ENCODE measurements around the gene DYRK2.

DYRK2 gene

GRCh38 chr12:67647181-67647798 is 1.3 kb upstream of the DYRK2 start:
- DNase-seq, result no peak

DNA sequence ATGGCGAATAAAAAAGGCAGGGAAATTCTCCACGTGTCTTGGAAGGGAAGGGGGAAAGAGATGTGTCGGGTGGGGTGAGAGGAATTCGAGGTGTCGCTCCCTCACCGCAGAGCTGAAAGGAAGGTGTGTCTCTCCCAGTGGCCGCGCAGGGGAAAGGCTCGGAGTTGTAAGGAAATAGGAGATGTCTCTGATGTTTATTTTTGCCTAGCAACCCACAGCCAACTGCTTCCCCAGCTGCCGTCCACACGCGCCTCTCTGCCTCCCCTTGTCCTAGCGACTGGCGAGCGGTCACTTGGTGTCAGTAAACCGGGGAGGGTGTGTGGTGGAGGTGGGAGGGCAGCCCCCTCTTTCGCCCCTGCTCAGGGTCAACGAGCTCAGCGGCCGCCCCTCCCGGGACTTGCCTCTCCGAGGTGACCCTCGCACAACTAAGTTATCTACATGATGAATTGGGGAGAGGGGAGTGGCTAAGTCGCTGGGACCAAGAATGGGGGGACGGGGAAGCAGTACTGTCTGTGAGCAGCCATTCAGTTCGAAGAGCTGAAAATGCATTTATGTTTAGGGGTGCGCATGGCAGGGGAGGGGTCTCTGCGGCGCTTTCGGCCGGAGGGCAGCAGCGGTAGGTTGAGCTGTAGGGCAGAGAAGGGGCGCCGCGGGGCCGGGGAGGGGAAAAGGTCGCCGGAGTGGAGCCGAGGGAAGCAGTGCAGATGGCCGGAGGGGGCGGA is 585 bp upstream of the DYRK2 start:
- no peak for DNase-seq

GRCh38 chr12:67649261-67649569 is 670 bp downstream of the DYRK2 start:
- DNase-seq, result no peak

GRCh38 chr12:67649570-67650387 is 1.2 kb downstream of the DYRK2 start:
- no peak for DNase-seq

- no peak for DNase-seq
These were observed 2.0 kb downstream of the DYRK2 start for GRCh38 chr12:67650388-67651131.

- peak; percentile 22 for DNase-seq
These were observed 2.7 kb downstream of the DYRK2 start for GRCh38 chr12:67651132-67651695.

- DNase-seq, result no peak
These were observed 7.3 kb downstream of the DYRK2 start for GRCh38 chr12:67655829-67656228.

- DNase-seq, result no peak
These were observed 7.7 kb downstream of the DYRK2 start for GRCh38 chr12:67656251-67656650.

DNA sequence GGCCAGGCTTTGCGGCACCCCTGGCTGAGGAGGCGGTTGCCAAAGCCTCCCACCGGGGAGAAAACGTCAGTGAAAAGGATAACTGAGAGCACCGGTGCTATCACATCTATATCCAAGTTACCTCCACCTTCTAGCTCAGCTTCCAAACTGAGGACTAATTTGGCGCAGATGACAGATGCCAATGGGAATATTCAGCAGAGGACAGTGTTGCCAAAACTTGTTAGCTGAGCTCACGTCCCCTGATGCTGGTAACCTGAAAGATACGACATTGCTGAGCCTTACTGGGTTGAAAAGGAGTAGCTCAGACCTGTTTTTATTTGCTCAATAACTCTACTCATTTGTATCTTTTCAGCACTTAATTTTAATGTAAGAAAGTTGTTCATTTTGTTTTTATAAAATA is 9.9 kb downstream of the DYRK2 start:
- no peak for DNase-seq

- no peak for DNase-seq
These were observed 10.7 kb downstream of the DYRK2 start for GRCh38 chr12:67659292-67659691.

DNA sequence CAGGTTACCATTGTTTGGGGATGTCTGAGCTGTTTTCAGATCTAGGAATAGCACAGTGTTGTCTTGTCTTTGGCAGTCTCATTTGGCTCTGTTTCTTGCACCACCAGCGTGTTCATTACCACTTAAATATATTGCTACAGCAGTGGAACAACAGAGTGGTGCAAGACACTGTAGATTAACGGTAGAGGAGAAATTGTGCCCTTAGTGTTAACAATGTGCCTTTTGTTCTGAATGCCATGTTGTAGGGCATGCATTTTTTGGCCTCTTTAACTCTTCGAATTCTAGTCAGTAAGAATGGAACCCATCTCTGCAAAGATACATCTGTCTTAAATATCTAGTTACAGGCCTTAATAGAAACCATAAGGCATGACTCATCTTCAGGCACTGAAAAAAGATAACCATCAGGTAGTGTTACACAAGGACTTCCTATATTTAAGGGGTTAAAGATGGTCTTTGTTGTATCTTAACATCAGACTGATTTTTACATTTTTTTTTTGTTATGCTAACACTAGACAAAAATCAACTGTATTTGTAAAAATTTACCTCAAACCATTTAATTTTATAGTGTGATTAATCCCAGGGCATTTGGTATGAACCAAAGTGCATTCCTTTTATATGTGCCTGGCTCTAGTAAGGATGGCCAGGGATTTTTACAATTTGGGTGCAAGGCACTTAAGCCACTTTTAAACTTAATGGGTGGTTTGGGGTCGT is 12.9 kb downstream of the DYRK2 start:
- no peak for DNase-seq

DNA sequence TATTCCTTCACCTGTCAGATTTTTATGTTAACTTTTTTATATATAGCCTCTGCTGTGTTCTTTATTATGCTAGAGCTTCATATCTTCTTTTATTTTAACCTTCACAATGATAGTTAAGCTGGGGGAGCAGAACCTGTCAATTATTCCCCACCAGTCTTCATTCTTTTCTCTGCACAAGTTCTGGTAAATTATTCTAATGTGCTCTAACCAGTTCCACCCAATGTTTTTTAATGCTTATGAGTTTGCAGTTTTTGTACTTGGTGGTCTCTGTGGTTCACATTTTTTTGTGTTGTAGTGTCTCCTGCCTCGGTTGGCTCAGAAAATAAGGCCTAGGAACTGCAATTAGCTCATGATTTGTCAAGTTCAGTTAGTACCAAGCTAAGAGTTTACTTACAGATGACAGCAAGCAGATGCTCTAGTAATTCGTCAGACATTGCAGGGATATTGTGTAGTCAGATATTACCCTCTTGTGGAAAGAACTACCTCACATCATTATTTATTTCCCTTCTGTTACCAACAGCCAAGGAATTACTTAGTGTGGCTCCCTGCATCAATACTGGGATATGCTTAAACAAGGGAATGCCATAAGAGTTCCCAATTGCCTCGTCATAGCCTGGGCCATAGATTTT is 14.5 kb downstream of the DYRK2 start:
- DNase-seq, result no peak

- DNase-seq, result no peak
These were observed 15.6 kb downstream of the DYRK2 start for GRCh38 chr12:67664171-67664570.

GRCh38 chr12:67665679-67666078 is 17.1 kb downstream of the DYRK2 start:
- no peak for DNase-seq

GRCh38 chr12:67666605-67667004 is 18.1 kb downstream of the DYRK2 start:
- no peak for DNase-seq

DNA sequence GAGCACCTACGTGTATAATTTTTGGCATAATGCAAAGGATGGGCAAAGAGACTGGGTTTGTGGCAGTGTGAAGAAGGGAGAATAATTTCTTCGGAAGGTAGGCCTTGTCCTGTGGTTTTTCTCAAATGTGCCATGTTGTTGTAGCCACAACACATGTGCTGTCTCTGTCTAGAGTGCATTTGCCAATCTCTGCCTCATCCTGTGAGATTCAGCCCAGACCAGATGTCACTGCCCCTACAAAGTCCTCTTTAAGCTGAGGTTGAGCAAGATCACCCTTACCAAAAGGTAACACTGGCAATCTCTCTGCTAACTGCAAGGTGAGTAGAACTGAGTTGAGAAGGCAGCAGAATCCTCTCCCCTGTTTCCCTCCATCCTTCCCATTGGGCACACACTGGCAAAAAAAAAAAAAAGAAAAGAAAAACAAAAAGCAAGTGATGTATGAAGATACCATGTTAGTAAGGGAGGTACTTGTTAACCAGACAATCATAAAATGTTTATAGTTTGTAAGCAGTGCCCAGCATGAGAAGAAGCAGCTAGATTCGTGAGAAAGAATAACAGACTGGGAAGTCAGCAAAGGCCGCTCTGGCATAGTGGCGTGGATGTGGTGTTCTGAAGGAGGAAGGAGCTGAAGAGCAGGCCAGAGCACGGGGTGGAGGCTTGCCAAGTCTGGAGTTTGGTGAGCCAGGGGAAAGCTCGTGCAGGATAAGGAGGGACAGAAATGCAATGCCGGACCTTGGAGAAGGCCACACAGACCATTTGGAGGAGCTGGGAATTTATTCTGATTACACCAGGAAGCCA is 18.9 kb downstream of the DYRK2 start:
- DNase-seq, result no peak

DNA sequence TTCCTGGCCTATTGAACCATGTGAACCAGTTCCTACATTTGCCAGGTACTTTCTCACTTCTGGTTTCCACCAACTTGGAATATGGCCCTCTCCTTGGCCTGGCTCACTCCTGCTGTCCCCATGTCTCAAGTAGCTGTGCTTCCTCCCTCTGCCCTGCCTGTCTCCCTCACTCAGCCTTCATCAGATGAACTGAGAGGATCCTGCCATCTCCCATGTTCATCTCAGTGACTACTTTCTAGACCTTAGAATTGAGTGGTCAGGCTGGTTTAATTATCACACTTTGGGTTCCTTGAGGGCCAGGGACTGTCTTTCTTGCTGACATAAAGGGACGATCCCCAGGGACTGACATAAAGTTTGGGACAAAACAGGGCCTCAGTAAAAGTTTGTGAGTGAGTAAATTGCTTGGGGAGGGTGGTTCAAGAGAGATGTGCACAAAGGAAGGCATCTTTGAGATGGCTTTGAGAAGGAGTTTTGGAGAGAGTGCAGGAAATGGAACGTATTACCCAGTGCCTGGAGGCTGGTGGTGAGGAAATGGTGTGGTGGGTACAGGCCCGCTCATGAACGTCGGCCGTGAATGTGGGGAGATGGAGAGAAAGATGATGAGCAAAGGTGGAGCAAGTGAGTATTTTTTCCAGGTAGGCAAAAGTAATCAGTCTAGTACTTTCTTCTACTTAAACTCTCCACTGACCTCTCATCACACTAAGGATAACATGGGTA is 20.8 kb downstream of the DYRK2 start:
- no peak for DNase-seq

DNA sequence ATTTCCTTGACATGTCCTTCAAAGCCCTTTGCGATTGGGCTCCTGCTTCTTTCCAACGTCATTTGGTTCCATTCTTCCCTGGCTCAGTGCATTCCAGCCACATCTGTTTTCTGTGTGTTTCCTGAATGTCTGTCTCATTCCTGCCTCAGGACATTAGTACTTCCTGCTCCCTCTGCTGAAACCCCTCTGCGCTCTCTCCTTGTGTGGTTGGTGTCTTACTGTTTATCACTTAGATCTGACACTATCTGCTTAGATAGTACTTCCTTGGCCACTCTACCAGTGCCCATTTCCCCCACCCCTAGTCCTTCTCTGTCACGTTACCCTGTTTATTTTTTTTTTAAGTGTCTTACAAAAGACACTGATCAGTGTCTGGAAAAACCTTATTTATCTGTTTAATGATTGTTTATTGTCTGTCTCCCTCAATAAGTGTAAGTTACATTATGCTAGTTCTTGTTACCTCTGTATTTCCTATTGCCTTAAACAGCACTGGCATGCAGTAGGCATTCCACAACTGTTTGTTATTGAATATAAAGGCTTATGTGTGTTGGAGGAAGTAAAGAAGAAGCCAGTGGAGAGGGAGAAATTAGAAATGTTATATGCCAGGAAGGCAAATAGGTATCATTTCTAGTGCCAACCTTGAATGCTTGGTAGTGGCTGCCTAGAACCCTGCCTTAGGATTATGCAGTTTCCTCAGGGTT is 21.5 kb downstream of the DYRK2 start:
- no peak for DNase-seq

DNA sequence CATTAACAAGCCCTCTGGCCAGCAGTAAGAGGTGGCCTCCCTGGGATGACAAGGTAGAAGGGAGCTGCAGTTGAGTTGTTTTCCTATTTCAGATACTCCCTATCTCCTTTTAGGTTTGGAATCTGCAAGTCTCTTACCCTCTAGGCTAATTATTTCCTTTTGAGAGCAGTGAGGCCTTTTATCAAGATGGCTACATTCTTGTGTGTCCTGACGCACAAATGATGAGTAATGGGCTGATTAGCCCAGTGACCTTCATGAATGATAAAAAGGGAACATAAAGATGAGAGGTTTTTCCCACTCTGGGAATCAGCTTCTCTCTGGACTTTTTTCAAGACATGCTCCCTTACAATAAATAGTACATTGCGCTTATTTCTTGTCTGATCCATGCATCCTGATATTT is 22.9 kb downstream of the DYRK2 start:
- no peak for DNase-seq

- no peak for DNase-seq
These were observed 23.3 kb downstream of the DYRK2 start for GRCh38 chr12:67671892-67672291.
